WTC11 (cell line): ENCODE results near the gene DNAJA4.

Experiments
- ATF3 ChIP-seq: sonication (generic); formaldehyde crosslinking; conservative IDR thresholded peaks from 2 replicates; pipeline ENCODE4 v1.8.1; 2022; ENCODE audit warnings: mild to moderate bottlenecking, missing genetic modification reagents
- CREB1 ChIP-seq: sonication (generic); formaldehyde crosslinking; IDR thresholded peaks from 2 replicates; pipeline ENCODE4 v1.8.0; 2023; ENCODE audit warnings: mild to moderate bottlenecking, missing genetic modification reagents
- CTCF ChIP-seq: fragments of 200-600 bp; IDR thresholded peaks from 2 replicates; pipeline ENCODE4 v1.8.0; 2022; ENCODE audit warnings: antibody characterized with exemption
- FOXP1 ChIP-seq: sonication (generic); formaldehyde crosslinking; IDR thresholded peaks from 2 replicates; pipeline ENCODE4 v1.8.0; 2022; ENCODE audit warnings: missing genetic modification reagents, mild to moderate bottlenecking, moderate library complexity, borderline replicate concordance
- SMAD3 ChIP-seq: sonication (generic); formaldehyde crosslinking; IDR thresholded peaks from 2 replicates; pipeline ENCODE4 v1.8.0; 2022; ENCODE audit warnings: missing genetic modification reagents, mild to moderate bottlenecking, borderline replicate concordance
- ZNF138 ChIP-seq: sonication (generic); formaldehyde crosslinking; conservative IDR thresholded peaks from 2 replicates; pipeline ENCODE4 v1.8.1; 2022; ENCODE audit warnings: mild to moderate bottlenecking, moderate library complexity, missing genetic modification reagents
- ZNF263 ChIP-seq: sonication (generic); formaldehyde crosslinking; IDR thresholded peaks from 2 replicates; pipeline ENCODE4 v1.8.1; 2022; ENCODE audit warnings: low read depth, mild to moderate bottlenecking, moderate library complexity, missing genetic modification reagents
- ZNF416 ChIP-seq: fragments of 250-450 bp; sonication (Bioruptor Pico); IDR thresholded peaks from 2 replicates; pipeline ENCODE4 v1.9.0; 2021; ENCODE audit warnings: mild to moderate bottlenecking, inconsistent platforms
- TF ChIP-seq, protein P1 (sequence below): sonication (generic); formaldehyde crosslinking; IDR thresholded peaks from 2 replicates; pipeline ENCODE4 v1.8.1; 2023; ENCODE audit warnings: mild to moderate bottlenecking, missing genetic modification reagents, moderate library complexity

GRCh38 chr15:78228356-78228996 is 35.9 kb upstream of the DNAJA4 start:
- TF ChIP-seq SMAD3 (CRISPR knock-in tag) (no peak), FOXP1 (CRISPR knock-in tag) (no peak), CREB1 (CRISPR knock-in tag) (no peak), ZNF263 (CRISPR knock-in tag) (no peak), CTCF (no peak), ZNF138 (no peak), ZNF416 (CRISPR knock-in tag) (no peak), ATF3 (no peak)
- TF ChIP-seq, protein P1, sequence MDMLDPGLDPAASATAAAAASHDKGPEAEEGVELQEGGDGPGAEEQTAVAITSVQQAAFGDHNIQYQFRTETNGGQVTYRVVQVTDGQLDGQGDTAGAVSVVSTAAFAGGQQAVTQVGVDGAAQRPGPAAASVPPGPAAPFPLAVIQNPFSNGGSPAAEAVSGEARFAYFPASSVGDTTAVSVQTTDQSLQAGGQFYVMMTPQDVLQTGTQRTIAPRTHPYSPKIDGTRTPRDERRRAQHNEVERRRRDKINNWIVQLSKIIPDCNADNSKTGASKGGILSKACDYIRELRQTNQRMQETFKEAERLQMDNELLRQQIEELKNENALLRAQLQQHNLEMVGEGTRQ (CRISPR knock-in tag) = no peak
